Fibroblast of pulmonary artery (primary cell): Measurements from ENCODE around the gene HPF1.

Source experiments
- DNase-seq: peaks from one replicate; pipeline ENCODE4 v3.0.0-alpha.2; 2010; ENCODE audit warnings: low read depth
- H3K4me3 ChIP-seq: replicated peaks from 2 replicates; pipeline ENCODE4 v1.5.1; 2011; ENCODE audit warnings: low read depth, mild to moderate bottlenecking, control low read depth, low read length, moderate library complexity
- TF ChIP-seq, protein P1 (sequence below): IDR thresholded peaks from 2 replicates; pipeline ENCODE4 v1.5.1; 2011; ENCODE audit warnings: mild to moderate bottlenecking, control low read depth, low read length, inconsistent platforms; ENCODE audit errors: missing control alignments

The HPF1 gene

DNA sequence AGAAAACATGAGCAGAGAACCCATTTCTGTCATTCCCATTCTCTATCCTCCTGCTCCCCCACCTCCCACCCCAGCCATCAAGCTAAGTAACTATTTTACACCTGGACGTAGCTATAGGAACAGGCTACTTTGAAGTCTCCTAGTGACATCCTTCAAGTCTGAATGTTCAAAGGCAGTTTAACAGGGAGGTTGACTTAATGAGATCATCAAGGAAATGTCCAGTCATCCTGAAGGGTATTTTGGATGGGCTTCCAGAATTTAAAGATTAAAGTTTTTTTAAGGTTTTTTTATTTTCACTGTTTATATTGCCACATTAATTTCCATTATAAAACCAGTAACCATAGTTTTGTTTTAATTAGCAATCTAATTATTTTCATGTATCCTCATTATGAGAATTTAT lies 41.1 kb downstream of the HPF1 start:
- TF ChIP-seq, protein P1, sequence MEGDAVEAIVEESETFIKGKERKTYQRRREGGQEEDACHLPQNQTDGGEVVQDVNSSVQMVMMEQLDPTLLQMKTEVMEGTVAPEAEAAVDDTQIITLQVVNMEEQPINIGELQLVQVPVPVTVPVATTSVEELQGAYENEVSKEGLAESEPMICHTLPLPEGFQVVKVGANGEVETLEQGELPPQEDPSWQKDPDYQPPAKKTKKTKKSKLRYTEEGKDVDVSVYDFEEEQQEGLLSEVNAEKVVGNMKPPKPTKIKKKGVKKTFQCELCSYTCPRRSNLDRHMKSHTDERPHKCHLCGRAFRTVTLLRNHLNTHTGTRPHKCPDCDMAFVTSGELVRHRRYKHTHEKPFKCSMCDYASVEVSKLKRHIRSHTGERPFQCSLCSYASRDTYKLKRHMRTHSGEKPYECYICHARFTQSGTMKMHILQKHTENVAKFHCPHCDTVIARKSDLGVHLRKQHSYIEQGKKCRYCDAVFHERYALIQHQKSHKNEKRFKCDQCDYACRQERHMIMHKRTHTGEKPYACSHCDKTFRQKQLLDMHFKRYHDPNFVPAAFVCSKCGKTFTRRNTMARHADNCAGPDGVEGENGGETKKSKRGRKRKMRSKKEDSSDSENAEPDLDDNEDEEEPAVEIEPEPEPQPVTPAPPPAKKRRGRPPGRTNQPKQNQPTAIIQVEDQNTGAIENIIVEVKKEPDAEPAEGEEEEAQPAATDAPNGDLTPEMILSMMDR: no peak
- DNase-seq: peak; percentile 24
- no peak overlapping the region for H3K4me3 ChIP-seq

DNA sequence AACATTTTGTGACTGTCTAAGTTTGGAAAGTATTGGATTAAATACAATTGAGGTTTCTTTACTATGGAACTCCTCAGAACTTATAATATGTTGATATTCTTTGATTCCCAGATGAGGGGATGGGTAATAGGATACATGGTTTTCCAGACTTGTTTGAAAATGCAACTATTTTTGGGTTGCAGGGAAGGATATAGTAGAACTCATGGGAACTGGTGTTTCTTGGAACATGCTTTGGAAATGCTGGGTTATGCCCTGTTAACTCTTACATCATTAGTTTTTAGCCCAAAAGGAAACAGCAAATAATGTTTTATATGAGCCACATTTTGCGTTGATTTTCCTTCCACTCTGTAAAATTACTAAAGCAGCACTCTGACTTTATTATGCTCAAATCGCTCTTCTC lies 41.9 kb downstream of the HPF1 start:
- DNase-seq: no peak
- TF ChIP-seq, protein P1: no peak

DNA sequence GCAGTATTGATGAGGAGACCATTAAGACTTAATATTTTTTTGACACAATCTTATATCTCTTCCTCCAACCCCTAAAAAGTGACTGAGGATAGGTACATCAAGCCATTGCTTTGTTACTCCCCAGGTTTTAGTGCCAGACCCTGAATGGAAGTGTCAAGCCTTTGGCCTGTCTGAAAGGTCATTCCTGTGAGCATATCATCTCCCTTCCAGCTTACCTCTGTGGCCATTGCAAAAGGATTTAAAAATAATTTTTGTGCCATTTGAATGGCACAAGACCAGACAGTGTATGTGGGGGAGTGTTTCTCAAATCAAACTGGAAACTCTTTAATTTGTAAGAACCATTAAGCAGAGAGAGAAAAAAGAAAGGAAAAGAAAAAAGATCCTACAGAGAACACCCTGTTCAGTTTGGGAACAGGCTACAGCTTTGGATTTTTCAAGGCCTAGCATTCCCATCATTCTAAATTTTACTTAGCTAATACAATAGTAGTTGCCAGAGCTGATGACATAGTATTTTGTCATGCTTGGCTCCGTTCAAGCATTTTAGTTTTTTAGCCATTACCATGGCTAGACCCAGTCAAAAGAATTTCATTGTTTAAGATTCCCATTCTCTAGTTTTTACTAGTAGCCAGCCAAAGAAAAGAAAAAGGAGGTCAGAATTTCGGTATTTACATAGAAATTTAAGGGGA lies 49.6 kb downstream of the HPF1 start:
- DNase-seq: peak; percentile 67
- TF ChIP-seq, protein P1: no peak
- H3K4me3 ChIP-seq: no peak overlapping the region

More for the DNA sequence above, 41.9 kb downstream of the HPF1 start:
- no peak overlapping the region for H3K4me3 ChIP-seq

DNA sequence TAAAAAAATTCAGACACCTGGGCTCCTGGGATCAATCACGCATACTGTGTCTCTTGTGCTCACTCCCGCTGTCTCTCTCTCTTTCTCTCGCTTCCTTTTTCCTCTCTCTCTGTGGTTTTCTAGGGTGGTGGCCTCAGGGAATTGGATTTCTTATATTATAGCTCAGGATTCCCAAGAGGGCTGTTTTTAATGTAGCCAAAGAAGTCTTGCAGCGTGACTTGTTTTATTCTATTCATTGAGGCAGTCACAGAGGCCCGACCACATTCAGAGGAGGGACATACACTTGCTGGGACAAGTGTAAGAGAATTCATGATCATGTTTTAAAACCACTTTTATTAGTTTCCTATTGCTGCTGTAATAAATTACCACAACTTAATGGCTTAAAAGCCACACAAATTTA lies 59.4 kb downstream of the HPF1 start:
- H3K4me3 ChIP-seq: no peak overlapping the region
- no peak for DNase-seq
- TF ChIP-seq, protein P1: no peak

DNA sequence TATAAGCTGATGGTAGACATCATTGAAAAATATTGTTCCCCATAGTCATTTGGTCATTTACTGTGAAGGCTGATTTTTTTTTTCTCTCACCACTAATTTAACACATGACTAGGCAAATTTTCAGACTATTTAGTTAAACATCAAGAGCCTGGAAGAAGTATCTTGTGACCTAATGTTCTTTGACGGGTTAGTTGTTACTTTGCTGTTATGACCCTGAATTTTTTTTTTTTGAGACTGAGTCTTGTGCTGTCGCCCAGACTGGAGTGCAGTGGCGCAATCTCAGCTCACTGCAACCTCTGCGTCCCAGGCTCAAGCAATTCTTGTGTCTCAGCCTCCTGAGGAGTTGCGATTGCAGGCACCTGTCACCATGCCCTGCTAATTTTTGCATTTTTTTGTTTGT lies 67.0 kb downstream of the HPF1 start:
- no peak for DNase-seq
- no peak overlapping the region for H3K4me3 ChIP-seq
- TF ChIP-seq, protein P1: no peak

DNA sequence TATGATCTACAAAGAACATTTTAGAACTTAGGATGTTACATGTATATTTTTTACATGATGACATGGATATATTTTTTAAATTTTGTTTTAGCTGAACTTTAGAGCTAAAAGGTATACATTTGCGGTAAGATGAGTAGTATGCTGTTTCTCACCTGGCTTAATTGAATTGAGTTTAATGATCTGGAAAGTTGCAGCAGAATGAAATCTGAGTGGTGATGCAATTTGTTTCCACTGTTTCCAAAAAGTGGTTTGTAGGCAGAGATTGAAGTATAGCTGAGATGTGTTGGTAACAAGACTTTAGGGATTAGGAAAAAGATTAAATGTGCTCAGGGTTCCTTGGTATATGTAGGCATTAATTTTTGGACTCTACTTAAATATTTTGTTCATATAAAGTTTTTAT lies 68.1 kb downstream of the HPF1 start:
- DNase-seq: no peak
- no peak overlapping the region for H3K4me3 ChIP-seq
- TF ChIP-seq, protein P1: no peak
